K562 (cell line): ENCODE measurements around the gene EXOC3. TPM values are rescaled to one million over a fixed set of nuclear protein-coding genes. Genes with fewer than 3 reads are reported as not detected.
A peak's percentile ranks its signal among the peaks of the same experiment; 100 is the strongest.

Experiments
- ARHGAP35 ChIP-seq: fragments of 450-650 bp; IDR thresholded peaks from 2 replicates; pipeline ENCODE4 v1.6.1; 2018; ENCODE audit not compliant: partially characterized antibody
- CTCF ChIP-seq, 3 experiments: IDR thresholded peaks in 2 of 3; conservative IDR thresholded peaks in 1 of 3; 2 replicates each; pipeline ENCODE4 v1.5.1; 2011 to 2012; ENCODE audit warnings: low read length in 3 of 3, mild to moderate bottlenecking in 3 of 3, control low read depth in 2 of 3, improper control_type of control experiment in 1 of 3, inconsistent platforms in 1 of 3, low read depth in 1 of 3, mixed read lengths in 1 of 3, moderate library complexity in 1 of 3; ENCODE audit not compliant: insufficient read depth in 2 of 3
- FOSL1 ChIP-seq: fragments of 200-800 bp; sonication (Bioruptor generic); conservative IDR thresholded peaks from 2 replicates; pipeline ENCODE4 v1.6.1; 2016; ENCODE audit warnings: missing genetic modification characterization, missing compliant biosample characterization
- YY1 ChIP-seq, 3 experiments: IDR thresholded peaks; 2 replicates each; pipeline ENCODE4 v1.6.1; 2011; ENCODE audit warnings: low read length in 2 of 3, mild to moderate bottlenecking in 2 of 3, moderate library complexity in 2 of 3, borderline replicate concordance in 1 of 3, control low read depth in 1 of 3, low read depth in 1 of 3; ENCODE audit not compliant: insufficient read depth in 3 of 3, insufficient replicate concordance in 2 of 3, control insufficient read depth in 1 of 3, insufficient read length in 1 of 3; ENCODE audit errors: extremely low read depth in 1 of 3
- ZNF277 ChIP-seq: fragments of 250-450 bp; sonication (Bioruptor Pico); IDR thresholded peaks from 2 replicates; pipeline ENCODE4 v1.8.0; 2022; ENCODE audit warnings: inconsistent platforms, mild to moderate bottlenecking, moderate library complexity, borderline replicate concordance
- ZNF431 ChIP-seq: sonication (generic); formaldehyde crosslinking; IDR thresholded peaks from 2 replicates; pipeline ENCODE4 v1.8.0; 2022; ENCODE audit warnings: mild to moderate bottlenecking, missing genetic modification reagents
- ZNF644 ChIP-seq: fragments of 200-800 bp; sonication (Bioruptor generic); IDR thresholded peaks from 2 replicates; pipeline ENCODE4 v1.6.1; 2016; ENCODE audit warnings: low read depth, missing genetic modification characterization, missing compliant biosample characterization
- polyA plus RNA-seq, 8 experiments: library from polyadenylated mRNA; depleted of rRNA in 4 of 8; stranded (reverse) in 5 of 8; unstranded in 3 of 8; fragments of >200 nt; fragmentation: Nextera tagmentation in 2 of 8; fragmentation: Illumina TruSeq in 1 of 8; extraction: Ambion mirVana in 2 of 8; extraction: Trizol in 1 of 8; gene quantifications; 2 replicates each; pipeline versions ENCODE4 v1.2.1 to v1.2.3, GENCODE V29; 2011 to 2014; ENCODE audit warnings: inconsistent platforms in 1 of 8, missing spikeins in 1 of 8
- total RNA-seq, 7 experiments: library from RNA; depleted of rRNA in 6 of 7; stranded (reverse); fragments of >200 nt in 6 of 7; fragmentation: Illumina TruSeq in 2 of 7; extraction: Trizol in 2 of 7; gene quantifications; 2 replicates each; pipeline versions ENCODE4 v1.2.1 to v1.2.3, GENCODE V29; 2011 to 2021; ENCODE audit warnings: low replicate concordance in 1 of 7

EXOC3 gene
- total and polyA plus RNA-seq, 9 of the 15 experiments (the other 6 are each of a cell fraction or from before 2014, with no cell fraction given) = 1.4 to 41.9 (median 22.4) TPM

DNA sequence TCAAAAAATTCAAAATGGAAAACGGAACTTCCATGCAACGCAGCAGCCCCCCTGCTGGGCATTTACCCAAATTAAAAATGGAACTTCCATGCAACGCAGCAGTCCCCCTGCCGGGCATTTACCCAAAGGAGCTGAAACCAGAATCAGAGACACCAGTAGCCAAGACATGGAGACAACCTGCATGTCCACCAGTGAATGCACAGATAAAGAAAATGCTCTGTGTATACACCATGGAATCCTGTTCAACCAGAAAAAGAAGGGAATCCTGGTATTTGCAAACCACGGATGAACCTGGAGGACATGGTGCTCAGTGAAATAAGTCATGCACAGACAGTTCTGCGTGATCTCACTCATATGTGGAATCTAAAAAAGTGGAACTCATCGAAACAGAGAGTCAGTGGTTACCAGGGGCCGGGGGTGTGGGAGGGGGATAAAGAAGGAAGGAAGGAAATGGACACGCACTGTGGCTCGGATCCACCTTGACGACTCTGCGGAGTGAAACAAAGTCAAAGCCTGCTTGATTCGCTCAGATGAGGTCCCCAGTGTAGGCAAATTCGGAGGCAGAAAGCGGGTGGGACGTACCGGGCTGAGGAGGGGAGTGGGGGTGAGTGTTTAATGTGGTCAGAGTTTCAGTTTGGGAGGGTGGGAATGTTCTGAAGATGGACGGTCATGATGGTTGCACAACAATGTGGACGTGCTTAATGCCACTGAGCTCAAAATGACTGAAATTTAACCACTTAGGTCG is 40.2 kb upstream of the EXOC3 start (continued):
- TF ChIP-seq FOSL1 (tag) (no peak), ZNF431 (no peak), CTCF (IDR thresholded peaks at IDR 0.05 in 2 of 3, conservative IDR thresholded peaks at IDR 0.05 in 1 of 3; ENCODE audit: insufficient read depth in 2 of 3, low read depth in 1 of 3, low read length in 3 of 3) (peak; percentile 31 to 86 (median 70); a peak in 4 of 6 replicates), ARHGAP35 (no peak), ZNF277 (no peak), ZNF644 (tag) (no peak), YY1 (IDR thresholded peaks at IDR 0.05; ENCODE audit: borderline replicate concordance in 1 of 3, control insufficient read depth in 1 of 3, extremely low read depth in 1 of 3, insufficient read depth in 3 of 3, insufficient read length in 1 of 3, insufficient replicate concordance in 2 of 3, low read depth in 1 of 3, low read length in 2 of 3) (peak in 1 of 3 experiments; percentile 35)
